Renal cortex interstitium (tissue), 11 donors: ENCODE measurements around the gene ICA1. TPM values are rescaled to one million over a fixed set of nuclear protein-coding genes. Genes with fewer than 3 reads are reported as not detected.

Experiments
- DNase-seq, 11 donors: peaks; one replicate each; pipeline ENCODE4 v3.0.0-alpha.2; 2013; ENCODE audit warnings: low read depth in 9 of 11, low spot score in 4 of 11; ENCODE audit errors: extremely low read depth in 1 of 11
- polyA plus RNA-seq, 3 donors: library from polyadenylated mRNA; unstranded; fragments of 120-200 nt; gene quantifications; one replicate each; pipeline ENCODE4 v1.2.1, GENCODE V29; 2013; ENCODE audit not compliant: insufficient read length in 3 of 3

The ICA1 gene
- polyA plus RNA-seq, 3 donors: 15.3 to 50.7 (median 25.8) TPM

DNA sequence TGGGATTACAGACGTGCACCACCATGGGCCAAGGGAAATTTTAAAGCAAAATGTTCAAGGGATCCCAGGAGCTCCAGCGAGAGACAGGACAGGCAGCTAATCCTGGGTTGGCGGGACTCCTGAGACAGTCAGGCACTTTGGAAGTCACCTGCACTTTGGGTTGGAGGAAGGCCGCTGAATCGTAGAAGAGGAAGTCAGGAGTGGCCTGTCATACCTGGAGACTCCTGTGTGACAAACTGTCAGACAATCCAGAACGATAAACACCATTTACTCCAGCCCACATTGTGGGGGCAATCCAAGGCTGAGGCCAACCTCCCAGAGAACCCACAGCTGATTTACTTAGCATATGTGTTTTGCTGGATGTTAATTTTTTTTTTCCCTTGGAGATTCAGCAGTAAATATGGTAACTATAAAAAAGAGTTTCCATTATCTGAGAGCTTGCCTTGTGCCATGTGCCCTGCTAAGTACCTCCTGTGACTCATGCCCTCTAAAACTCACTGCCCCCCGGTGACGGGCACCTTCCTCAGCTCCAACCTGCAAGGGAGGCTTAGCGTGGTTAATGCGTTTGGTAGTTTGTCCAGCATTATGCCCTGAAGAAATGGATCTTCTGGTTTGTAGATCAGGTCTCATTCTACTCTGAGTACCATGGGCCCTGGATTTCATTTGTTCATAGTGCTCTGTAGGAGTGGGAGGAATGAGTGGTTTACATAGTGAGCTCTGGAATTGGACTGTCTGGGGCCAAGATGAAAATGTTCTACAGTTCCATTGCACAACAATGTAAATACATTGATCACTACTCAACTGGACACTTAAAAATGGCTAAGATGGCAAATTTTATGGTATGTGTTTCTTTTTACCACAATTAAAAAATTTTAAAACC lies 50.9 kb downstream of the ICA1 start:
- DNase-seq: no peak

DNA sequence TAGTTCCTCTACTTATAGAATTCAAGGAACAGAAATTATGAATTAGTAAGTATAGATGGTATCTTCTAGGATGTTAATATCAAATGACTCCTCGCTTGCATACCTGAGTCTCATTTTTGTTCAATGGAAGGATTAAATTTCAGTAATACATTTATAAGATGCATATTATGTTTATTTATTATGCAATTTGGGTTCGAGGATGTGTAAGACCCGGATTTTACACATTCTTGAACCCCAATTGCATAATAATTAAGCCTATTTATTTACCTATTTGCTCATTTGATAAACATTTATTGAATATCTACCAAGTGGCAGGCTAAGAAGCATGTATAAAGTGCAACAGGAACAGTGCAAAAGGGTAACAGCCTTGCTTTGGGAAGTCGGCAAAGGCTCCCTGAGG lies 52.6 kb downstream of the ICA1 start:
- no peak for DNase-seq

DNA sequence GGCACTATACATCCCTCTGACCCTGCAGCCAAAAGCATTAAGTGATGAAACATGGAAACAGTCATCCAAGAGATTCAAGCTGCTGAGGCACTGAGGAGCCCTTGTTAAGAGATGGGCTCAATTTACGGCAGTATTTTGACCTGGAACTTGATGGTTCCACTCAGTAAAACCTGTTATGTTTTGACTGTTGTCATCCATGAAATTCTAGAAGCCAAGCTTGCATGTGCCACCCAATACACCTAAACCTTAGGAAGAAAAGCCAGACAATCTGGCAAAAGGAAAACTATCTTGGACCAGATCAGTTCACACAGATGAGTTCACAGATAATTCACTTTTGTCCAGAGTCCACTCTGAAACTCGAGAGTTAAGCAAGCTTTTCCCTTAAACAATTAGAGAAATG lies 53.2 kb downstream of the ICA1 start:
- peak in 7 of 11 donors; percentile 20 to 58 (median 41) for DNase-seq

GRCh38 chr7:8206956-8207355 lies 55.0 kb downstream of the ICA1 start:
- DNase-seq: no peak

DNA sequence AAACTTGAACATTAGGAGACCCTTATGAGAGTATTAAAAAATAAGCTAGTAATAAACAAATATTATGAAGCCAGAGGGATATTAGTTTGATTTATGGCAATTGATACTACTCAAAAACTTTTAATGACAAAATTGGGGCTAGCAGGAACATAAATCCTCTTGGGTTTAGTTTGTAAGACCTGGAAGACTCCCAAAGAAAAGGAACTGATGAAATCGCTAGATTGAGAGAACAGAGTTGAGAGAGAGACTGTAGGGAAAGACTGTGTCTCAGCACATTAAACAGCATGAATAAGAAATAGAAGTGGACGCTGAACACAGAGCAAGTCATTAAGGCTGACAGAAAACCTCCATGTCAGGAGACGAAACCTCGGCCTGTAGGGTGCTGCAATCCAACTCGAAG lies 56.4 kb downstream of the ICA1 start:
- DNase-seq: no peak

GRCh38 chr7:8205031-8205387 lies 57.0 kb downstream of the ICA1 start:
- no peak for DNase-seq

DNA sequence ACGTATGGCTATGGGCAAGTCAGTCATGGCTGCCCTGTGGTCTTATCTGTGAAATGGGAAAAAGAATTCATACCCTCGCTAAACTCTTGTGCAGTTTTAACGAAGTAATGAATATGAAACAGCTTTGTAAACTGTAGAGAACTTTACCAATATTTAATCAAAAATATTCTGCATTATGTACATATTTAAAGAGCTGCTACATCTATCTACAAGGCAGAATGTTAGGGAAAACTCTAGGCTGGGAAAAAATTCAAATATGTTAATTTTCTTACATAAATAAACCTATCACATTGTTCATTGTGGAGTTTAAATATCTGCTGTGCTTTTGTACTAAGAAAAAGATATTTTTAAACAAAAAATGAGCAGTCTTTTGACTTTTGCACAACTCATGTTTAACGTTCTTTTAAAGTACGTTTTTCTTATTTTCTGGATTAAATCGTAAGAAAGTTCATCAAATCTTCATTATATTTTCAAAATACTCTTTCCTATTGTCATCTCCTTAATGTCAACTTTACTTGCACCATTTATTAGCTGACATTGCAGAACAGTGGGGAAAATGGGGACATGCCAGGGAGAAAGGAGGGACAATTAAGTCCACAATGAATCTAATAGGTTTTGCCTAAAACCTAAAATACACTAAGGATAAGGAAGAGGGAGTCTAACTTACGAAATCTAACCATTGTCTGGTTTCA lies 57.5 kb downstream of the ICA1 start:
- no peak for DNase-seq

DNA sequence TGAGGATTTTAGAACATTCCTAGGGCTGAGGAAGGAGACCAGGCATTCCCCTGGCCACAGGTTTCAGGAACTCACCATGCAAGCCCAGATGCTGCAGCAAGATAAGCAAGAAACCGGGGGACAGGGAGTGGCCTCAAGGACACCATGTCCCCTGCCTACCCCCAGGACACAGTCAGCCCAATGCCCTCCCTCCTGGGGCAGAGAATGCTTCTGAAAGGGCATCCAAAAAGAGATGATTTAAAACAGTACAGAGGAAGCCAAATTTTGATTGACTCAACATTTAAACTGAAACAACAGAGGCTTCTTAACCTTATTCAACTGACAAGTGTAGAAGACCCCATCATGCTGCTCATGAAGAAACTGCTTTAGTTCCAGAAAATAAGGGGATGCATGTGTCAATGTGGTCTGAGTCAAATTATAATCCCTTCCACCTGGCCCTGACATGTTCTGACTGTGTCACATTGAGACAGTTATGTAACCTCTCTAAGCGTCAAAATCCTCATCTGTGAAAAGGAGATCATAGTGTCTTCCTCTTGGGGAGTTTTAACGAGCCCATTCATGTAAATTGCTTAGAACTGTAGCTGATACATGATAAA lies 60.0 kb downstream of the ICA1 start:
- no peak for DNase-seq

DNA sequence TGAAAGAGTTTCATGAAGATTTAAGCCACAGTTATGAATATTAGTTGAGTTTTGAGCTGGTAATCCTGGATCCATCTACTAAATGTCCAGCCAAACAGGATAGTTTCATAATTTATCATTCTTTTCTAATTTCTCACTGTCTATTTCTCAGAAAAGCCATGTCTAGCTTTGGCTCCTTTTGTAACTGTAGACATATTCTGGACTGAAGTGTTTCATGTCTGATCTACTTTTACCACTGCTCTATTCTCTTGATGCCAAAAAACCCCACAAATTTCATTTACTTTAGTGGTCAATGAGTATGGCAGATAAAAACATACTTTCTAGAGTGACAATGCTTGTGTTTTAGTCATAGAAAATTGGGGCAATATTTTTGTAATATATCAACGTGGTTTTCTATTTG lies 61.2 kb downstream of the ICA1 start:
- DNase-seq: no peak

DNA sequence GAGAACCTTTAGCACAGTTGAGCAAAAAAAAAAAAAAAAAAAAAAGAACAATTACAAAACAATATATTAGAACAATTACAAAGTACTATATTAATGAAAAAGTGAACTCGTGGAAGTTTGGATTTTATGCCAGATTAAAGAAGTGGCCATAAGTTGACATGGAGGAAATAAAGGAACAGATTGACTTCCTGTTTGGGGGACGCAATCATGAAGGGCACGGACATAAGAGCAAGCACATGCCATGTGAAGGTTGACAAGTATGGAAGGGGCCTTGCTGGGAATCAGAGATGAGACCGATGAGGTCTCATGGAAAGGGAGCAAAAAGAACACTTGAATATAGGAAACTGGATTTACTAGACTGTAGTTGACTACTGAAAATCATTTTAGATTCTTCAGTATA lies 61.7 kb downstream of the ICA1 start:
- DNase-seq: no peak

- DNase-seq: no peak
Observed at GRCh38 chr7:8197994-8198698, 63.8 kb downstream of the ICA1 start.

DNA sequence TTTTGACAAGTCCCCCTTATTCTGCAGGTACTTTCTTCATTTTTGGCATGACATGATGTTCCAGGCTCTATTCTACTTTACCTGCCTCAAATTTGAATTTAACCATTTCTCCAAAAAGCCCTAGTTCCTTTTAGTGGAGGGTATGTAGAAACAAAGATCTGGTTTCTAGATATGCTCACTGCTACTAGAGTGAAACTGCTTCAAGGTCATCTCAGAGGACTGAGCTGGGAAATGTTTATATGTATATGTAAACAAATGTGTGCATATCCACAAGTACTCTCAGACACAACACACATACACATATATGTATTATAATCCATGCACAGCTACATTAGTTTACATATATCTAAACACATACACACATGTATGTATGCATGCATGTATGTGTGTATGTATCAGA lies 69.1 kb downstream of the ICA1 start:
- no peak for DNase-seq

DNA sequence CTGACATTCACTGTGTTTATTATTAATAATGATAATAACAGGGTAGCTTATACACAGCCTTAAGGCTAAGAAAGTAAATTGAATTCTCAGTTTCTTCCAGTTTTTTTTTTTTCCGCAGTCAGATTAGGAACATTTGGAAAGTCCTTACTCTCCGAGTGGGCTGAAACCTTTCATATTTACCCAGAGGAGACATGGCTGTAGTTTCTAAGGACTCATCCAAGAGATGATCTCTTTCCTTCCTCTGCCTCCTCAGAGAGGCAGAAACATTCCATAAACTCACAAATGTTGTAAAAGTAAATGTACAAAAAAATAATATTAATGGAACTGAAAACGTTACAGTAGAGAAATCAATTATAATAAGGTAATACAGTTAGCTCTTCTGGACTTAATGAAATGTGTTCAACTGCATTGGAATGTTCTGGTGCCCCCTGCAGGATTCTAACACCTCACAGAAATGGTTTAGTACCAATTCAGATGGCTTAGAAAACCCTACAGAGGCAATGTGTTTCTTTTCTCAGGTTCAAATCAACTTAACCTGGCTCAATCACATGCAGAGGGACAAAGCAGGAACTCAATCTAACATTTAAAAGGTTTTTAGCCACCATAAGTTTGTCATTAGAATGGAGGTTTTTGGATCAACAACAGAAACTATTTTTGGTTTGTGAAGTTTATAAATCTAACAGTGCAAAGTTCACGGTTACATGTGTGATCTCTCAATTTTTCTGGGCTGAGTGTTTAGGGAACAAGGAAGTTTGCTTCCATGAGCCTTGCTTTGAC lies 71.7 kb downstream of the ICA1 start:
- DNase-seq: peak in 10 of 11 donors; percentile 47 to 83 (median 58)

DNA sequence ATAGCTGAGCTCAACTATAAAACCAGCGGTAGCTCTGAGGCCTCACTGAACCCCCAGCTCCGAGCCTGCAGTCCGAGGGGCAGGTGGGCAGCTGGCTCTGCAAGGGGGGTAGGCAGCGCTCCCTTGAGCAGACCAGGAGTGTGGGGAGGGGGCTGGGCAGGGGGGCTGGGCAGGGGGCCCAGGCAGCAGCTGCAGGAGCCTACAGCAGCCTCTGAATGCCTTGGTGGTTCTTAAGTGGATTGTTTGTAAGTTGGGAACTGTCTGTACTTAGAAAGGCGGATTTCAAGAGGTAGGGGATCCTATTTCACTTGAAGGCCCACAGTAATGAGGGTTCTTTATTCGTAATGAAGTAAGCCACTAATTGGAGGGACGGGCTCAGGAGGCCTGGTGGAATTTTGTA lies 72.3 kb downstream of the ICA1 start:
- no peak for DNase-seq

DNA sequence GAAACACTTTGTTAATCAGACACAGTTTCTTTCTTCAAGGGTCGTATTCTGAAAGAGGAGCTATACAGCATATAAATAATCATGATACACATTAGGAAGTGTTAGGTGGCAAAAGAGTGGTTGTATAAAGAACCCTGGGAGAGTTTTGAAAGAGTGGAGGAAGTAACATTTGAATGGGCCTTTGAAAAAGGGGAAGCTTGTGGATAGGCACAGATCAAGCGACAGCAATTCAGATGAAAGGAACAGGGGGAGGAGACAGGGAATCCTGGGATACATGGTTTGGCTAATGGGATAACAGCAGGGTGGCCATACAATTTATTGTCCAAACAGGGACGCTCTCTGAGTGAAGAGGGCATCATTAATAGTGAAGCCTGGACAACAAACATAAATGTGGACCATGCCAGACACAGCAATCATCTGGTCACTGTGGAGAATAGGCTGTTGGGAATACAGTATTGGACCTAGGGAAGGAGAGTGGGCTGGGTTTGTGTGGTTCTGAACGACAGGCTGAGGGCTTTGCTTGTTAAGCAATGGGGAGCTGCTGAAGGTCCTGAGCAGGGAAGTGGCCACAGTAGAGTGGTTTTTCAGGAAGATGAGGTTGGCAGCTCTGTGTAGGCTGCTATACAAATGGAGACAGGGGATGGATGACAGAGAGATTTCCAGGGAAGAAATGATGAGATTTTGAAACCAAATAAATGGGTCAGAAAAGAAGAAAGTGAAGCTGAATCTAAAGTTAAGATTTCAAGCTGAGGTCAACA lies 75.9 kb downstream of the ICA1 start:
- no peak for DNase-seq

GRCh38 chr7:8184221-8184620 lies 77.7 kb downstream of the ICA1 start:
- no peak for DNase-seq

- no peak for DNase-seq
Observed at GRCh38 chr7:8179486-8179885, 82.5 kb downstream of the ICA1 start.

DNA sequence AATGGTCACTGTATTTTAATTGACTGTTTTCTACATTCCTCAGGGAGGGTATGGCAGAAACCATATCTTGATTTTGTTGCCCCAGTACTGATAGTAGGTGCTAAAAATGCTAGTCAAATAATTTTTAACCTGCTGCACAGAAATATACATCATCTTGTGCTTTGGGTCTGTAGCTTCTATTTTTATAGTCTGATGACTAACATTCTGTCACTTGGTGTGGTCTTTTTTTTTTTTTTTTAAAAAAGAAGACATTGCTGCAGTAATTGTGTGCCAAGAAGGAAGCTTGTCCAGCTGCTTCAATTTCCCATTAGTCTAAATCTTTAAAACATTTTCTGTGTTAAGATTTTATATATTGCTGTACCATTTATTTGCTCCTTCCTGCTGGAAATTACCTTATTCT lies 83.6 kb downstream of the ICA1 start:
- DNase-seq: no peak
